Progenitor cell of endocrine pancreas (in vitro differentiated cells): ENCODE data around the gene MYO5C. TPM values are rescaled to one million over a fixed set of nuclear protein-coding genes. Genes with fewer than 3 reads are reported as not detected.
A peak's percentile ranks its signal among the peaks of the same experiment; 100 is the strongest.

Experiments used
- DNase-seq: peaks from one replicate; pipeline ENCODE4 v3.0.0; 2021; ENCODE audit warnings: low spot score; ENCODE audit not compliant: unreplicated experiment
- H3K27ac Mint-ChIP-seq: 2 replicates; pipeline ENCODE4 v1.8.0; 2021; ENCODE audit warnings: mild to moderate bottlenecking, moderate library complexity, mixed read lengths
- H3K27me3 Mint-ChIP-seq: 2 replicates; pipeline ENCODE4 v1.8.0; 2021; ENCODE audit warnings: mixed read lengths
- H3K36me3 Mint-ChIP-seq: 2 replicates; pipeline ENCODE4 v1.8.0; 2022; ENCODE audit warnings: mixed read lengths; ENCODE audit not compliant: insufficient read depth
- H3K4me1 Mint-ChIP-seq: 2 replicates; pipeline ENCODE4 v1.8.0; 2021; ENCODE audit warnings: low read depth, mixed read lengths
- H3K4me3 Mint-ChIP-seq: 2 replicates; pipeline ENCODE4 v1.8.0; 2021; ENCODE audit warnings: low read depth, mild to moderate bottlenecking, moderate library complexity, mixed read lengths
- H3K9me3 Mint-ChIP-seq: 2 replicates; pipeline ENCODE4 v1.8.0; 2021; ENCODE audit warnings: low read depth, mixed read lengths
- long read RNA-seq: library from polyadenylated mRNA; unstranded; transcript quantifications from one replicate; pipeline ENCODE4 v2.0.0, GENCODE V29; 2020
- total RNA-seq: library from RNA; stranded (reverse); gene quantifications from 2 replicates; pipeline ENCODE4 v1.2.1, GENCODE V29; 2021
- TF ChIP-seq, protein P1 (sequence below): fragments of 200-600 bp; sonication (generic); IDR thresholded peaks from one replicate; pipeline ENCODE4 v1.5.0; 2021; ENCODE audit warnings: antibody characterized with exemption, mild to moderate bottlenecking; ENCODE audit not compliant: unreplicated experiment

Gene MYO5C, protein sequence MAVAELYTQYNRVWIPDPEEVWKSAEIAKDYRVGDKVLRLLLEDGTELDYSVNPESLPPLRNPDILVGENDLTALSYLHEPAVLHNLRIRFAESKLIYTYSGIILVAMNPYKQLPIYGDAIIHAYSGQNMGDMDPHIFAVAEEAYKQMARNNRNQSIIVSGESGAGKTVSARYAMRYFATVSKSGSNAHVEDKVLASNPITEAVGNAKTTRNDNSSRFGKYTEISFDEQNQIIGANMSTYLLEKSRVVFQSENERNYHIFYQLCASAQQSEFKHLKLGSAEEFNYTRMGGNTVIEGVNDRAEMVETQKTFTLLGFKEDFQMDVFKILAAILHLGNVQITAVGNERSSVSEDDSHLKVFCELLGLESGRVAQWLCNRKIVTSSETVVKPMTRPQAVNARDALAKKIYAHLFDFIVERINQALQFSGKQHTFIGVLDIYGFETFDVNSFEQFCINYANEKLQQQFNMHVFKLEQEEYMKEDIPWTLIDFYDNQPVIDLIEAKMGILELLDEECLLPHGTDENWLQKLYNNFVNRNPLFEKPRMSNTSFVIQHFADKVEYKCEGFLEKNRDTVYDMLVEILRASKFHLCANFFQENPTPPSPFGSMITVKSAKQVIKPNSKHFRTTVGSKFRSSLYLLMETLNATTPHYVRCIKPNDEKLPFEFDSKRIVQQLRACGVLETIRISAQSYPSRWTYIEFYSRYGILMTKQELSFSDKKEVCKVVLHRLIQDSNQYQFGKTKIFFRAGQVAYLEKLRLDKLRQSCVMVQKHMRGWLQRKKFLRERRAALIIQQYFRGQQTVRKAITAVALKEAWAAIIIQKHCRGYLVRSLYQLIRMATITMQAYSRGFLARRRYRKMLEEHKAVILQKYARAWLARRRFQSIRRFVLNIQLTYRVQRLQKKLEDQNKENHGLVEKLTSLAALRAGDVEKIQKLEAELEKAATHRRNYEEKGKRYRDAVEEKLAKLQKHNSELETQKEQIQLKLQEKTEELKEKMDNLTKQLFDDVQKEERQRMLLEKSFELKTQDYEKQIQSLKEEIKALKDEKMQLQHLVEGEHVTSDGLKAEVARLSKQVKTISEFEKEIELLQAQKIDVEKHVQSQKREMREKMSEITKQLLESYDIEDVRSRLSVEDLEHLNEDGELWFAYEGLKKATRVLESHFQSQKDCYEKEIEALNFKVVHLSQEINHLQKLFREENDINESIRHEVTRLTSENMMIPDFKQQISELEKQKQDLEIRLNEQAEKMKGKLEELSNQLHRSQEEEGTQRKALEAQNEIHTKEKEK (N-terminal part only)
- total RNA-seq: 63.9 and 65.6 TPM in 2 replicates
- long read RNA-seq, transcript MYO5C-207 (13 exons, 2,129 nt): major isoform, 5 of 249 reads
- long read RNA-seq, partial matches to known transcripts: 209 of 249 reads
- long read RNA-seq, other reads (novel, unspliced or antisense): 35 of 249 reads

DNA sequence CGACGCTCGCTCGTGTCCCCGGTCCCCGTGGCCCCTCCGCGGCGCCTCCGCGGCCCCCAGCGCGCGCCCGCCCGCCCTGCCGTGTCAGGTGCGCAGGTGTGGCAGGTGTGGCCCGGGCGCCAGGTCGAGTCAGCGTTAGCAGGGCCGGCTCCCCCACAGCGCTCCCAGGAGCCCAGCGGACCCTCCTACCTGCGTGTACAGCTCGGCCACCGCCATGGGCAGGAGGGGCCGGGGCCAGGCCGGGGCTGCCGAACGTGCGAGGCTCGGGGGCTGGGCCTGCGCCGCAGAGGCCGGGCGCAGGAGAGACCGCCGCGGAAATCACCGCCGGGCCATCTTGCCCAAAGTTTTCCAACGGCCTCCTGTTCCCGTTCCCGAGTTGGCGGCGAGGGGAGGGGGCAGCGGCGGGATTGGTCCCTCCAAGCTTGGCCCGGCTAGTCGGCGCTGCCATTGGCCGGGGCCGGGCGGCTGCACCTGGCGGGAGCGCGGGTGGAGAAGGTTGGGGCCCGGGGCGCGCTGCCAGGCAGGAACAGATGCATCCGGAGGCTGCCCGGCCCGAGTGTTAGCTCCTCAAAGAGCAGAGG is at the start of gene MYO5C:
TSS of gene MYO5C (minus strand) at position 384 of the 581 bp plus-strand sequence. CDS start at position 216, 168 bp downstream.
- Mint-ChIP-seq H3K4me3 (peak within 1 kb of the TSS; percentile 80), H3K27me3 (no peaks in the 10 kb centered on the region), H3K36me3 (peaks cover 5% of the 10 kb centered on the region), H3K27ac (peak within 1 kb of the TSS; percentile 84), H3K4me1 (peaks cover 23% of the 10 kb centered on the region), H3K9me3 (no peaks in the 10 kb centered on the region)
- TF ChIP-seq, protein P1, sequence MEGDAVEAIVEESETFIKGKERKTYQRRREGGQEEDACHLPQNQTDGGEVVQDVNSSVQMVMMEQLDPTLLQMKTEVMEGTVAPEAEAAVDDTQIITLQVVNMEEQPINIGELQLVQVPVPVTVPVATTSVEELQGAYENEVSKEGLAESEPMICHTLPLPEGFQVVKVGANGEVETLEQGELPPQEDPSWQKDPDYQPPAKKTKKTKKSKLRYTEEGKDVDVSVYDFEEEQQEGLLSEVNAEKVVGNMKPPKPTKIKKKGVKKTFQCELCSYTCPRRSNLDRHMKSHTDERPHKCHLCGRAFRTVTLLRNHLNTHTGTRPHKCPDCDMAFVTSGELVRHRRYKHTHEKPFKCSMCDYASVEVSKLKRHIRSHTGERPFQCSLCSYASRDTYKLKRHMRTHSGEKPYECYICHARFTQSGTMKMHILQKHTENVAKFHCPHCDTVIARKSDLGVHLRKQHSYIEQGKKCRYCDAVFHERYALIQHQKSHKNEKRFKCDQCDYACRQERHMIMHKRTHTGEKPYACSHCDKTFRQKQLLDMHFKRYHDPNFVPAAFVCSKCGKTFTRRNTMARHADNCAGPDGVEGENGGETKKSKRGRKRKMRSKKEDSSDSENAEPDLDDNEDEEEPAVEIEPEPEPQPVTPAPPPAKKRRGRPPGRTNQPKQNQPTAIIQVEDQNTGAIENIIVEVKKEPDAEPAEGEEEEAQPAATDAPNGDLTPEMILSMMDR: no peak
- peak; percentile 83 for DNase-seq

DNA sequence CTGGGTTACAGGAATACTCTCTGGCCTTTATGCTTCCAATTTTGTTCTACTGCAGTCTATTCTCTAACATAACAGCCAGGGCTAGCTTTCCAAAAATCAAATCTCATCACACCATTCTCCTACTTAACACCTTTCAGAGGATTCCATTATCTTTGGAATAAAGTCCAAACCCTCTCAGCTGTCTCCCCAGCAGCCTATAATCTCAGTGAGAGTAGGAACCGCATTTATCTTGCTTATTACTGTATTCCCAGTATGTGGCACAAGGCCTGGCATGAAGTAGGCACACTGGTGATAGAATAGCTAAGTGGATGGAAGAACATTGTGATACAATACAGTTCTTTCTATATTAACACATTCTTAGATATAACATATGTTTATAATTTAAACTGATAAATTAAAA is 49.0 kb upstream of the MYO5C start:
- DNase-seq: no peak
- Mint-ChIP-seq H3K9me3 (no peaks in the 10 kb centered on the region), H3K4me3 (no peak overlapping the region), H3K4me1 (peaks cover 3% of the 10 kb centered on the region), H3K27ac (no peak overlapping the region), H3K27me3 (no peaks in the 10 kb centered on the region), H3K36me3 (peaks cover 5% of the 10 kb centered on the region)
- TF ChIP-seq, protein P1: no peak

DNA sequence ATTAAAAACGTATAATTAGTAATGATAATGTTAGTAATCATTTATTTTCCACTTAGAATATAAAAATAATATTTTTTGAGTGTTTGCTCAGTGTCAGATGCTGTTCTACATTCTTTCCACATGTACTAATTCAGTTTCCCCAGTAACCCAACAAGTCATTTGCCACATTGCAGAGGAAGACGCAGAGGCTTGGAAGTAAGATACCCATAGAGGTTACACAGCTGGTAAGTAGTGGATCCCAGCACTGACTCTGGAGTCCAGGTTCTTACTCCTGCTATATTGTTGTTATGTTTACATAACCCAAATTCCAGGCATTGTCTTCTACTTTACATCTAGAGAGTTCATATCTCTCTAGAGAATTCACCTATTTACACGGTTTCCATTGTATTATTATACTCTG is 48.2 kb upstream of the MYO5C start:
- Mint-ChIP-seq H3K4me1 (peaks cover 3% of the 10 kb centered on the region), H3K27me3 (no peaks in the 10 kb centered on the region), H3K9me3 (no peaks in the 10 kb centered on the region), H3K27ac (no peak overlapping the region), H3K4me3 (no peak overlapping the region), H3K36me3 (peaks cover 3% of the 10 kb centered on the region)
- TF ChIP-seq, protein P1: no peak
- DNase-seq: no peak

DNA sequence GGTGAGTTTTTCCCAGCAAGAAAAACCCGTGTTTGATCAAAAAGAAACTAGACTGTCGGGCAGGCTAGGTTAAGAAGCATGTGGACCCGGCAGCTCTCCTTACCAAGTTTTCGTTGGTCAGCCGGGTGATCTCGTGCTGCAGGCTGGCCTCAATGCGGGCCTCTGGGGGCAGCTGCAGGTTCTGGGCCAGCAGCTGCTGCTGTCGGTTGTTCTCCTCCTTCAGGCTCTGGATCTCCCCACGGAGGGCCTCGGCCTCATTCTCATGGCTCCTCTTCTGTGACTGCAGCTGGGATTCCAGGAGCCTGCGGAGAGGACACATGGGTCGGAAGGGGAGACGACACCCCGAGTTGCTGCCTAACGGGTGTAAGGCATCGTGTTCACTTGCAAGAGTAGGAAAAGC is 44.5 kb upstream of the MYO5C start:
- H3K9me3 Mint-ChIP-seq: no peaks in the 10 kb centered on the region
- TF ChIP-seq, protein P1: no peak
- H3K36me3 Mint-ChIP-seq: peaks cover 6% of the 10 kb centered on the region
- DNase-seq: no peak
- H3K27ac Mint-ChIP-seq: peak overlapping the region; percentile 56
- no peak overlapping the region for H3K4me3 Mint-ChIP-seq
- H3K4me1 Mint-ChIP-seq: peaks cover 13% of the 10 kb centered on the region
- H3K27me3 Mint-ChIP-seq: no peaks in the 10 kb centered on the region
